ENCODE results near the gene TBC1D4.

DNA sequence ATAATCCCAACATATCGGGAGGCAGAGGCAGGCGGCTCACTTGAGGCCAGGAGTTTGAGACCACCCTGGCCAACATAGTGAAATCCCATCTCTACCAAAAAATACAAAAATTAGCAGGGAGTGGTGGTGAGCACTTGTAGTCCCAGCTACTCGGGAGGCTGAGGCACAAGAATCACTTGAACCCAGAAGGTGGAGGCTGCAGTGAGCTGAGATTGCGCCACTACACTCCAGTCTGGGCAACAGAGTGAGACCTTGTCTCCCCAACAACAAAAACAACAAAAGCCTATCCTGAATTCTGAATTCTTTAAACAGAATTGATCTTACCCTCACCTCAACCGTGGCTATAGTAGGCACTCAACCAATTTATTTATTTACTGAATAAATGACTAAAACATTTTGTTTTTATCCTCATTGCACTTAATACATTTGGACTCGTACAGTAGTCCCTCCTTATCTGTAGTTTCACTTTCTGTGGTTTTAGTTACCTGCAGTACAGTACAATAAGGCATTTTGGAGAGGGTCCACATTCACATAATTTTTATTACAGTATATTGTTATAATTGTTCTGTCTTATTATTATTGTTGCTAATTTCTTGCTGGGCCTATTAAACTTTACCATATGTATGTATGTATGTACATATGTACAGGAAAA is 98.8 kb downstream of the TBC1D4 start:
- TF ChIP-seq, protein P1, sequence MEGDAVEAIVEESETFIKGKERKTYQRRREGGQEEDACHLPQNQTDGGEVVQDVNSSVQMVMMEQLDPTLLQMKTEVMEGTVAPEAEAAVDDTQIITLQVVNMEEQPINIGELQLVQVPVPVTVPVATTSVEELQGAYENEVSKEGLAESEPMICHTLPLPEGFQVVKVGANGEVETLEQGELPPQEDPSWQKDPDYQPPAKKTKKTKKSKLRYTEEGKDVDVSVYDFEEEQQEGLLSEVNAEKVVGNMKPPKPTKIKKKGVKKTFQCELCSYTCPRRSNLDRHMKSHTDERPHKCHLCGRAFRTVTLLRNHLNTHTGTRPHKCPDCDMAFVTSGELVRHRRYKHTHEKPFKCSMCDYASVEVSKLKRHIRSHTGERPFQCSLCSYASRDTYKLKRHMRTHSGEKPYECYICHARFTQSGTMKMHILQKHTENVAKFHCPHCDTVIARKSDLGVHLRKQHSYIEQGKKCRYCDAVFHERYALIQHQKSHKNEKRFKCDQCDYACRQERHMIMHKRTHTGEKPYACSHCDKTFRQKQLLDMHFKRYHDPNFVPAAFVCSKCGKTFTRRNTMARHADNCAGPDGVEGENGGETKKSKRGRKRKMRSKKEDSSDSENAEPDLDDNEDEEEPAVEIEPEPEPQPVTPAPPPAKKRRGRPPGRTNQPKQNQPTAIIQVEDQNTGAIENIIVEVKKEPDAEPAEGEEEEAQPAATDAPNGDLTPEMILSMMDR (IDR thresholded peaks at IDR 0.05) = no peak
- TF ChIP-seq POLR2A (IDR thresholded peaks at IDR 0.05) = no peak

Measured in right lobe of liver (tissue), 4 donors.